Lower lobe of right lung (tissue), 2 donors: ENCODE measurements around the gene TBL2. TPM values are rescaled to one million over a fixed set of nuclear protein-coding genes. Genes with fewer than 3 reads are reported as not detected.

Experiments used
- ATAC-seq, 2 donors: fragments of 200-7000 bp; cut with Tn5 transposase; one replicate each; pipeline ENCODE4 v1.9.1; 2020 to 2022; ENCODE audit warnings: mild to moderate bottlenecking in 2 of 2, moderate library complexity in 2 of 2
- DNase-seq: peaks from one replicate; pipeline ENCODE4 v3.0.0-alpha.2; 2020
- H3K27ac ChIP-seq: fragments of 200-600 bp; one replicate; pipeline ENCODE4 v1.8.0; 2022
- H3K27me3 ChIP-seq: fragments of 200-600 bp; one replicate; pipeline ENCODE4 v1.8.0; 2022; ENCODE audit warnings: low read depth
- H3K36me3 ChIP-seq: fragments of 200-600 bp; one replicate; pipeline ENCODE4 v1.8.0; 2022; ENCODE audit warnings: mild to moderate bottlenecking
- H3K4me1 ChIP-seq: fragments of 200-600 bp; one replicate; pipeline ENCODE4 v1.8.0; 2022
- H3K4me3 ChIP-seq: fragments of 200-600 bp; one replicate; pipeline ENCODE4 v1.8.0; 2022; ENCODE audit warnings: mild to moderate bottlenecking
- H3K9me3 ChIP-seq: fragments of 200-600 bp; one replicate; pipeline ENCODE4 v1.8.0; 2022
- CTCF ChIP-seq: fragments of 200-600 bp; IDR thresholded peaks from one replicate; pipeline ENCODE4 v1.8.0; 2022; ENCODE audit warnings: antibody characterized with exemption, mild to moderate bottlenecking
- intact Hi-C: fragments of 100-400 bp; cut with DNase I; formaldehyde crosslinking; loops from one replicate; pipeline ENCODE4 v1.11.0; 2022
- total RNA-seq: library from RNA; stranded (reverse); fragmentation: NEBNext Ultra II Directional; extraction: Animal tissue kit (Norgen Biotek cat#: 25700); gene quantifications from one replicate; pipeline ENCODE4 v1.2.1, GENCODE V29; 2021
- donor health status: DM: no; HTN: yes; CAD: no; lungs with severe emphysema.

Gene TBL2
- total RNA-seq, 1 donor from 2014 or later: 27.9 TPM

GRCh38 chr7:73521636-73522104 lies 56.7 kb downstream of the TBL2 start:
- peaks cover 50% of the 10 kb centered on the region for H3K4me1 ChIP-seq

DNA sequence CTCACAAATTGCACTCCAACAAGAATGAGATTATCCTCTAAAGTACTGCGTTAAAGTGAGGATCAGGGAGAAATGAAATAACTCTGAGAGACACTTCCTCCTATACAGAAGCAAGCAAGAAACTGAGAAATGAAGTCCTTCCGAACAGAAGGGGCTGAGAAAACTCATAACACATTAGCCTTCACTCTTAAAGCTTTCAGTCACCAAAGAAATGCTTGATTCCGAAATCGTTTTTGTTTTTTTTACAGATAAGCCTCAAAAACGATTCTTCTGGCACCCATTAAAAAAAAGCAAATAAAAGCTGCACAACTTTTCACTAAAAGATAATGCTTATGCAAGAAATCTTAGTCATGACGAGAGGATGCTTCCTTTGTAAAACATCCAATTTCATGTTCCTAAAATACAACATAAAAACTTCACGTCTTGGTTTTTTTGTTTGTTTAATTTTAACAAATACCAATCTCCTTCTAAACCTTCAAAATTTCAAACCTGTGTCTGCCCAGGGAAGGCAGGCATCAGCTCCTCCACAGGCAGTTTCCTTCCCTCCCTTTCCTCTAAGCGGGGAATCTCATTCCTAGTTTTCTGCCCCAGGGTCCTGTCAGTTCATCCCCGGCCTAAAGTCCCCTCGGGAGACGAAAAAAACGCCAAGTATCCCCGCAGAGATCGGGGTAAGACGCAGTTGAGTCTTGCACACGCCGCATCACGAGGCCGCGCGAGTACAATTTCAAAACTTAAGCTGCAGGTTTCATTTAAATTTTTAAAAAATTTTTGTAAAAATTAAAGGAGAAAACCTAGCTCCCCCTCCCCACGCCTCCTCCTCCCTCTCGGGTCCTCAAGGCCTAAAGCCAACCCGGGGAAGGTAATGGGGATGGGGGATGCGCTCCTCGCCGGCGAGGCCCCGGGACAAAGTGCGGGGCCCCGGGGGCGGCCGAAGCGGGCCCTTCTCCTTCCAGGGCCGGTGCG lies 57.4 kb downstream of the TBL2 start:
- Histone ChIP-seq H3K36me3 (peaks cover 19% of the 10 kb centered on the region), H3K4me3 (peak overlapping the region; percentile 87), H3K4me1 (peaks cover 55% of the 10 kb centered on the region), H3K27ac (peak overlapping the region; percentile 93), H3K9me3 (no peaks in the 10 kb centered on the region), H3K27me3 (no peaks in the 10 kb centered on the region)
- no peak for TF ChIP-seq CTCF
- DNase-seq: peak; percentile 42
- intact Hi-C loops: no loop called here
- no peak for ATAC-seq

More at GRCh38 chr7:73521636-73522104, 56.7 kb downstream of the TBL2 start:
- DNase-seq: no peak
- peak overlapping the region; percentile 93 for H3K27ac ChIP-seq
- intact Hi-C loops: no loop called here
- peaks cover 11% of the 10 kb centered on the region for H3K36me3 ChIP-seq
- peak; percentile 84 to 87 for ATAC-seq
- no peaks in the 10 kb centered on the region for H3K27me3 ChIP-seq
- H3K9me3 ChIP-seq: no peaks in the 10 kb centered on the region
- TF ChIP-seq CTCF: no peak
- peak overlapping the region; percentile 87 for H3K4me3 ChIP-seq

DNA sequence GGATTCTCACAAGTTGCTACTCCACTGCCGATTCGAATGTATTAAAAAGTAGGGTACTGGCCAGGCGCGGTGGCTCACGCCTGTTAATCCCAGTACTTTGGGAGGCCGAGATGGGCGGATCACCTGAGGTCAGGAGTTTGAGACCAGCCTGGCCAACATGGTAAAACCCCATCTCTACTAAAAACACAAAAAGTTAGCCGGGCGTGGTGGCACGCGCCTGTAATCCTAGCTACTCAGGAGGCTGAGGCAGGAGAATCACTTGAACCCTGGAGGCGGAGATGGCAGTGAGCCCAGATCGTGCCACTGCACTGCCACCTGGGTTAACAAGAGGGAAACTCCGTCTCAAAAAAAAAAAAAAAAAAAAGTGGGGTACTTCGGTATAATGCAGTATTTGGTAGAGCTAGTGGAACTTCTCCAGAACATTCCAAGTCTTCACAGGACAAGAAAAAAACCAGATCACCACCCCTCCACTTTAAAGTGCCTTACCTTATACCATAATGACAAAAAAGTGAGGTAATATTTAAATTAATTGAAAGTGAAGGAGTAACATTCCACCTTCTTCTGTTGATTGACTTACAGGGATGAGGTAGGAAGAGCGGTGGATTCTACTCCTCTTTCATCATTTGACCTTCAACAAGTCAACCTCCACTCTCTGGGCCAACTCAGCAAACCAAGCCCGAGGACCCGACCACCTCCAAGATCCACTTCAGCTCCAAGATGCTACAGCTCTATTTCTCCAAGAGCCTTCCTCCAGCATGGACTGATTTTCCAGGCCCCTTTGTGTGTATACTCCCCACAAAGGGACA lies 58.3 kb downstream of the TBL2 start:
- no peak for TF ChIP-seq CTCF
- ATAC-seq (no peak), DNase-seq (peak; percentile 37)
- intact Hi-C loops: no loop called here
- Histone ChIP-seq H3K4me3 (peak overlapping the region; percentile 87), H3K27ac (peak overlapping the region; percentile 93), H3K36me3 (peaks cover 27% of the 10 kb centered on the region), H3K27me3 (no peaks in the 10 kb centered on the region), H3K4me1 (peaks cover 55% of the 10 kb centered on the region), H3K9me3 (no peaks in the 10 kb centered on the region)

- DNase-seq: peak; percentile 13
- H3K36me3 ChIP-seq: peaks cover 43% of the 10 kb centered on the region
- H3K27me3 ChIP-seq: no peaks in the 10 kb centered on the region
- ATAC-seq: no peak
- H3K4me1 ChIP-seq: peaks cover 56% of the 10 kb centered on the region
- TF ChIP-seq CTCF: no peak
- no peaks in the 10 kb centered on the region for H3K9me3 ChIP-seq
- peak overlapping the region; percentile 87 for H3K4me3 ChIP-seq
- intact Hi-C loops: no loop called here
- no peak overlapping the region for H3K27ac ChIP-seq
These were observed 59.9 kb downstream of the TBL2 start for GRCh38 chr7:73518470-73518869.

Other genes with a start within 250 kb of the TBL2 start
- gene FZD9, start 144.8 kb downstream of the TBL2 start, total RNA-seq: 0.92 TPM
- 56.0 TPM for gene BAZ1B, start 56.3 kb downstream of the TBL2 start, total RNA-seq
- 52.8 TPM for gene BCL7B, start 20.9 kb downstream of the TBL2 start, total RNA-seq
- gene MLXIPL, start 45.9 kb upstream of the TBL2 start, total RNA-seq: 10.7 TPM
- gene VPS37D, start 89.3 kb upstream of the TBL2 start, total RNA-seq: 1.3 TPM
- 10.5 TPM for gene DNAJC30, start 104.9 kb upstream of the TBL2 start, total RNA-seq
- 42.4 TPM for gene BUD23, start 105.0 kb upstream of the TBL2 start, total RNA-seq
- gene STX1A, start 141.1 kb upstream of the TBL2 start, total RNA-seq: 6.6 TPM
- gene ABHD11, start 160.2 kb upstream of the TBL2 start, total RNA-seq: 21.1 TPM
- 12.8 TPM for gene CLDN3, start 191.7 kb upstream of the TBL2 start, total RNA-seq